Sigmoid colon (tissue), 7 donors: Measurements from ENCODE around the gene FBXL16. TPM values are rescaled to one million over a fixed set of nuclear protein-coding genes. Genes with fewer than 3 reads are reported as not detected.

Source experiments
- DNase-seq: peaks from one replicate; pipeline ENCODE4 v3.0.0-alpha.2; 2019
- H3K27ac ChIP-seq, 4 donors: fragments of 200-600 bp; sonication (generic); one replicate each; pipeline ENCODE4 v1.5.1; 2016 to 2019; ENCODE audit warnings: mild to moderate bottlenecking in 1 of 4
- H3K27me3 ChIP-seq, 3 donors: fragments of 200-600 bp; sonication (generic); one replicate each; pipeline ENCODE4 v1.5.1; 2019; ENCODE audit warnings: mild to moderate bottlenecking in 1 of 3
- H3K36me3 ChIP-seq, 4 donors: fragments of 200-600 bp; sonication (generic); one replicate each; pipeline ENCODE4 v1.5.1; 2016 to 2019
- H3K4me1 ChIP-seq, 4 donors: fragments of 200-600 bp; sonication (generic); one replicate each; pipeline ENCODE4 v1.5.1; 2017 to 2019
- H3K4me3 ChIP-seq, 4 donors: fragments of 200-600 bp; sonication (generic); one replicate each; pipeline ENCODE4 v1.5.1; 2017 to 2019; ENCODE audit warnings: mild to moderate bottlenecking in 2 of 4, moderate library complexity in 1 of 4
- H3K9me3 ChIP-seq, 4 donors: fragments of 200-600 bp in 3 of 4; sonication (generic) in 3 of 4; one replicate each; pipeline versions ENCODE4 v1.5.1 to v1.6.1; 2013 to 2019
- CTCF ChIP-seq, 4 experiments: fragments of 450-650 bp in 3 of 4; fragments of 200-600 bp in 1 of 4; IDR thresholded peaks; one replicate each; pipeline ENCODE4 v1.5.1; 2016 to 2019; ENCODE audit warnings: antibody characterized with exemption in 4 of 4, mild to moderate bottlenecking in 3 of 4, moderate library complexity in 2 of 4
- EP300 ChIP-seq, 4 donors: sonication (generic); formaldehyde crosslinking; IDR thresholded peaks; one replicate each; pipeline ENCODE4 v1.6.1; 2017; ENCODE audit warnings: antibody characterized with exemption in 4 of 4
- POLR2A ChIP-seq, 2 donors: fragments of 450-650 bp; IDR thresholded peaks; one replicate each; pipeline ENCODE4 v1.6.1; 2016; ENCODE audit warnings: antibody characterized with exemption in 2 of 2, mild to moderate bottlenecking in 2 of 2, moderate library complexity in 2 of 2
- POLR2AphosphoS5 ChIP-seq, 4 donors: sonication (generic); formaldehyde crosslinking; IDR thresholded peaks; one replicate each; pipeline ENCODE4 v1.6.1; 2017; ENCODE audit warnings: antibody characterized with exemption in 4 of 4
- WGBS, 2 donors: extraction: QIAGEN DNeasy Blood & Tissue Kit; methylation state at CpG; one replicate each; pipeline ENCODE4 v1.1.7; 2013; 5-methylcytosine and 5-hydroxymethylcytosine counted together
- intact Hi-C: fragments of 100-400 bp; cut with DNase I; formaldehyde crosslinking; loops from one replicate; pipeline ENCODE4 v1.15.1; 2023
- polyA plus RNA-seq, 3 donors: library from polyadenylated mRNA; stranded (reverse); fragments of 200-250 nt; gene quantifications; one replicate each; pipeline ENCODE4 v1.2.3, GENCODE V29; 2013
- total RNA-seq, 4 donors: library from RNA; depleted of rRNA; stranded (reverse); fragments of >200 nt; gene quantifications; one replicate each; pipeline ENCODE4 v1.1.0, GENCODE V29; 2016
- donor health status: healthy with polysubstance abuse.
- donor health status: Bipolar disorder and iron deficiency.
- donor health status: healthy.

FBXL16 gene
- total and polyA plus RNA-seq, 7 donors, result 0.16 to 2.4 (median 1.4) TPM; not detected in 1

GRCh38 chr16:652454-653305 lies 52.9 kb downstream of the FBXL16 start:
- TF ChIP-seq POLR2AphosphoS5 (IDR thresholded peaks at IDR 0.05), result no peak
- no peak for TF ChIP-seq POLR2A (IDR thresholded peaks at IDR 0.05)
- no peak overlapping the region for H3K4me3 ChIP-seq
- H3K27me3 ChIP-seq, result no peaks in the 10 kb centered on the region
- no peak for DNase-seq
- peaks cover 0 to 43% (median 0%) of the 10 kb centered on the region in 4 donors for H3K36me3 ChIP-seq
- H3K9me3 ChIP-seq, result no peaks in the 10 kb centered on the region
- WGBS, 2 donors, result 86 to 90% methylated on average over 28 of the region's 28 CpGs
- intact Hi-C loops, result no loop called here
- no peak overlapping the region for H3K27ac ChIP-seq
- H3K4me1 ChIP-seq, result peaks cover 0 to 27% (median 23%) of the 10 kb centered on the region in 4 donors

DNA sequence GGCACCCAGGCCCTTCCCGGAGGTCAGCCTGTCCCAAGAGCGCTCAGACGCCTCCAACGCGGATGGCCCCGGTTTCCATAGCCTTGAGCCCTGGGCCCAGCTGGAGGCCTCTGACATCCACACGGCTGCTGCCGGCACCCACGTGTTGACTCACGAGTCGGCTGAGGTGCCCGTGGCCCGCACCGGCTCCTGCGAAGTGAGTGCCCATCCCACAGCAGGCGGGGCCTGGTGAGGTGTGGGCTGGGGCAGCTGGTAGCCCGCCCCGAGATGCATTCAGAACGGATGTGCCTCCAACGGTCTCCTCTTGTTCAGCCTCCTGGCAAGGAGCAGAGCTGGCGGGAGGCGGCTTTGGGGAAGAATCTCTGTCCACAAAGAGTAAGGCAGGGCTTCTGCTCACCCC lies 53.8 kb downstream of the FBXL16 start:
- Histone ChIP-seq H3K9me3 (no peaks in the 10 kb centered on the region), H3K36me3 (peaks cover 0 to 34% (median 0%) of the 10 kb centered on the region in 4 donors)
- 92 to 94% methylated on average over 22 of the region's 22 CpGs for WGBS, 2 donors

GRCh38 chr16:649631-650030 lies 56.0 kb downstream of the FBXL16 start:
- Histone ChIP-seq H3K9me3 (no peaks in the 10 kb centered on the region), H3K36me3 (peaks cover 0 to 20% (median 0%) of the 10 kb centered on the region in 4 donors), H3K27ac (peak overlapping the region; percentile 78 to 91 (median 90)), H3K27me3 (no peaks in the 10 kb centered on the region), H3K4me1 (peaks cover 0 to 40% (median 34%) of the 10 kb centered on the region in 4 donors), H3K4me3 (peak overlapping the region; percentile 59 to 84 (median 66))
- 1 to 3% methylated on average over 44 of the region's 44 CpGs for WGBS, 2 donors
- DNase-seq, result no peak
- intact Hi-C loops, result no loop called here
- TF ChIP-seq POLR2A (IDR thresholded peaks at IDR 0.05), result no peak
- no peak for TF ChIP-seq CTCF (IDR thresholded peaks at IDR 0.05)
- TF ChIP-seq POLR2AphosphoS5 (IDR thresholded peaks at IDR 0.05), result no peak
- TF ChIP-seq EP300 (IDR thresholded peaks at IDR 0.05), result no peak

More for the DNA sequence above, 53.8 kb downstream of the FBXL16 start:
- intact Hi-C loops, result no loop called here
- H3K27me3 ChIP-seq, result no peaks in the 10 kb centered on the region
- no peak overlapping the region for H3K4me3 ChIP-seq
- H3K4me1 ChIP-seq, result peaks cover 0 to 35% (median 31%) of the 10 kb centered on the region in 4 donors
- no peak overlapping the region for H3K27ac ChIP-seq
- DNase-seq, result no peak
- TF ChIP-seq POLR2AphosphoS5 (IDR thresholded peaks at IDR 0.05) (no peak), EP300 (IDR thresholded peaks at IDR 0.05) (no peak), POLR2A (IDR thresholded peaks at IDR 0.05) (no peak), CTCF (IDR thresholded peaks at IDR 0.05) (no peak)

DNA sequence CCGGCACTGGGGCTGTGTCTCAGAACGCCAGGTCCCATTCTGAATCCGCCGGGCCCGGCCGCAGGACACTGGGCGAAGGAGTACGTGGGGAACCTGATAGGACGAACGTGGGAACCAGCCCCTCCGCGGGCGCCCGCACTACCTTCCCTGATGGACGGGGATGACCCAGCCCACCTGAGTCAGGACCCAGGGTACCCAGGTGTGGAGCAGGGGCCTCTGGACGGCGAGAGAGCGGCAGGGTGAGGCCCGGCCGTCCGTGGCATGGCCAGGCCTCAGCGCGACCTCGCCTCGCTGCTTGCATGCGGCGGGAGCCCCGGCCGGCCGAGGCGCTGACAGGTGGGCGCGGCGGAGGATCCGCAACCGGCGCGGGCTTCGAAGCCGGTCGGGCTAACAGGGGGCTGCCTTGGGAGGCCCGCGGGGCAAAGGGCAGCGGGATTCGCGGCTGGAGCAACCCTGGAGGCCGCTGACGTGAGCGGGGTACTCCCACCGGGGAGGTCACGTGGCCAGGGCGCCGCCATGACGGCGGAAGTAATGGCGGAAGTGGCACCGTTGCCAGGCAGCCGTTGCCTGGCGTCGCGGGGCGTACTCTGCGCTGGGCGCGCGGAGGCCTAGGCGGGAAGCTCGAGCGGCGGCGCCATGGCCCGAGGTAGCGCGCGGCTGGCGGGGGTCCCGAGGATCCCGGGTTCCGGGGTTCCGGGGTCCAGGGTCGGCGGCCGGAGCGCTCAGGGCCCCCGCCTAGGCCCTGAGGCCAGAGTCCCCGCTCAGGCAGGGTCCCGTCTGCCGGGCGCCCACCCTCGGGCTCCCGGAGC lies 56.6 kb downstream of the FBXL16 start, which contains the start of gene WDR90:
Gene WDR90, plus strand, starts transcription at position 585 of the 809 bp plus-strand sequence. Its CDS starts 52 bp downstream, at position 637.
- H3K36me3 ChIP-seq, result peaks cover 0 to 20% (median 0%) of the 10 kb centered on the region in 4 donors
- H3K4me3 ChIP-seq, result peak within 1 kb of the TSS; percentile 59 to 84 (median 66)
- H3K27me3 ChIP-seq, result no peaks in the 10 kb centered on the region
- no peaks in the 10 kb centered on the region for H3K9me3 ChIP-seq
- peaks cover 0 to 40% (median 34%) of the 10 kb centered on the region in 4 donors for H3K4me1 ChIP-seq
- TF ChIP-seq CTCF (IDR thresholded peaks at IDR 0.05) (no peak), EP300 (IDR thresholded peaks at IDR 0.05) (no peak), POLR2AphosphoS5 (IDR thresholded peaks at IDR 0.05) (peak; percentile 58 to 88 (median 76)), POLR2A (IDR thresholded peaks at IDR 0.05) (peak; percentile 20 to 53)
- peak within 1 kb of the TSS; percentile 78 to 91 (median 90) for H3K27ac ChIP-seq
- WGBS, 2 donors, result 1% methylated on average over 91 of the region's 91 CpGs
- intact Hi-C loops, result no loop called here
- peak; percentile 97 for DNase-seq
